ENCODE measurements around the gene PLK5. TPM values are rescaled to one million over a fixed set of nuclear protein-coding genes. Genes with fewer than 3 reads are reported as not detected.

The PLK5 gene
- total and polyA plus RNA-seq, 4 donors: 0.03 TPM; not detected in 3

GRCh38 chr19:1522061-1522460, 1.8 kb upstream of the PLK5 start:
- TF ChIP-seq TAF1 (conservative IDR thresholded peaks at IDR 0.05) (no peak), NR2F2 (IDR thresholded peaks at IDR 0.05) (no peak), HNF4A (conservative IDR thresholded peaks at IDR 0.05) (no peak), YY1 (IDR thresholded peaks at IDR 0.05) (no peak), EGR1 (IDR thresholded peaks at IDR 0.05; ENCODE audit: low read depth in 2 of 2) (no peak), MAX (IDR thresholded peaks at IDR 0.05) (no peak), FOXA1 (IDR thresholded peaks at IDR 0.05) (no peak), FOXA2 (IDR thresholded peaks at IDR 0.05) (no peak), REST (IDR thresholded peaks at IDR 0.05) (no peak), ZBTB33 (IDR thresholded peaks at IDR 0.05) (no peak), CTCF (IDR thresholded peaks at IDR 0.05; ENCODE audit: low read depth, low read length, missing input control) (no peak), RAD21 (IDR thresholded peaks at IDR 0.05) (no peak), GABPA (IDR thresholded peaks at IDR 0.05 in 1 of 2, conservative IDR thresholded peaks at IDR 0.05 in 1 of 2) (no peak)
- DNase-seq (ENCODE audit: low spot score): no peak
- no peak overlapping the region for H3K27ac ChIP-seq (ENCODE audit: low read depth in 1 of 2, low read length in 2 of 2)
- peaks cover 0 to 18% (median 5%) of the 10 kb centered on the region in 4 donors for H3K27me3 ChIP-seq (ENCODE audit: control insufficient read depth in 4 of 4, insufficient read depth in 4 of 4, low read length in 3 of 4)
- WGBS: 70% methylated on average over 10 of the region's 10 CpGs
- no peak overlapping the region for H3K9ac ChIP-seq (ENCODE audit: low read depth in 1 of 2, low read length in 2 of 2)
- H3K4me1 ChIP-seq (ENCODE audit: control insufficient read depth in 4 of 4, insufficient read depth in 4 of 4, low read length in 3 of 4): peaks cover 0 to 5% (median 2%) of the 10 kb centered on the region in 4 donors
- no peak overlapping the region for H3K4me3 ChIP-seq (ENCODE audit: low read depth in 1 of 3, low read length in 3 of 3)
- H3K9me3 ChIP-seq (ENCODE audit: control insufficient read depth in 4 of 4, low read length in 3 of 4): no peaks in the 10 kb centered on the region
- no peaks in the 10 kb centered on the region for H3K36me3 ChIP-seq (ENCODE audit: control insufficient read depth in 4 of 4, insufficient read depth in 3 of 4, low read depth in 1 of 4, low read length in 3 of 4)

- Histone ChIP-seq H3K9me3 (ENCODE audit: control insufficient read depth in 4 of 4, low read length in 3 of 4) (no peaks in the 10 kb centered on the region), H3K36me3 (ENCODE audit: control insufficient read depth in 4 of 4, insufficient read depth in 3 of 4, low read depth in 1 of 4, low read length in 3 of 4) (no peaks in the 10 kb centered on the region), H3K27ac (ENCODE audit: low read depth in 1 of 2, low read length in 2 of 2) (no peak overlapping the region), H3K4me1 (ENCODE audit: control insufficient read depth in 4 of 4, insufficient read depth in 4 of 4, low read length in 3 of 4) (peaks cover 0 to 5% (median 2%) of the 10 kb centered on the region in 4 donors), H3K9ac (ENCODE audit: low read depth in 1 of 2, low read length in 2 of 2) (no peak overlapping the region), H3K27me3 (ENCODE audit: control insufficient read depth in 4 of 4, insufficient read depth in 4 of 4, low read length in 3 of 4) (peaks cover 0 to 18% (median 7%) of the 10 kb centered on the region in 4 donors), H3K4me3 (ENCODE audit: low read depth in 1 of 3, low read length in 3 of 3) (no peak overlapping the region)
- WGBS: 69% methylated on average over 18 of the region's 18 CpGs
- no peak for DNase-seq (ENCODE audit: low spot score)
- no peak for TF ChIP-seq TAF1 (conservative IDR thresholded peaks at IDR 0.05)
- TF ChIP-seq JUND (IDR thresholded peaks at IDR 0.05): no peak
- TF ChIP-seq NR2F2 (IDR thresholded peaks at IDR 0.05): no peak
- TF ChIP-seq MAX (IDR thresholded peaks at IDR 0.05): no peak
- TF ChIP-seq ATF3 (IDR thresholded peaks at IDR 0.05): no peak
- no peak for TF ChIP-seq ZBTB33 (IDR thresholded peaks at IDR 0.05)
- no peak for TF ChIP-seq SP1 (IDR thresholded peaks at IDR 0.05)
- no peak for TF ChIP-seq HNF4G (IDR thresholded peaks at IDR 0.05)
- no peak for TF ChIP-seq CTCF (IDR thresholded peaks at IDR 0.05; ENCODE audit: low read depth, low read length, missing input control)
These were observed 1.0 kb upstream of the PLK5 start for GRCh38 chr19:1522838-1523237.
